T-helper 17 cell (primary cell): Measurements from ENCODE around the gene TPRN. TPM values are rescaled to one million over a fixed set of nuclear protein-coding genes. Genes with fewer than 3 reads are reported as not detected.
"Not testable (repeated sequence)": the region's sequence is repeated elsewhere in the genome, so short reads cannot be mapped to it uniquely, and the experiment has no call there.

Source experiments
- ATAC-seq: fragments of 150-1000 bp; cut with Tn5 transposase; 2 replicates; pipeline ENCODE4 v1.10.0; 2021; ENCODE audit warnings: mild to moderate bottlenecking, moderate library complexity
- DNase-seq, 3 donors: peaks; one replicate each; pipeline versions ENCODE4 v3.0.0 to v3.0.0-alpha.2; 2020 to 2021
- H3K9me3 ChIP-seq: one replicate; pipeline ENCODE4 v1.7.0; 2013; ENCODE audit warnings: low read length, mild to moderate bottlenecking; ENCODE audit not compliant: control insufficient read depth, poor library complexity, severe bottlenecking
- H3K27ac Mint-ChIP-seq: one replicate; pipeline ENCODE4 v1.8.0; 2022; ENCODE audit warnings: mild to moderate bottlenecking, moderate library complexity, mixed read lengths
- H3K27me3 Mint-ChIP-seq: one replicate; pipeline ENCODE4 v1.8.0; 2022; ENCODE audit warnings: mixed read lengths
- H3K36me3 Mint-ChIP-seq: one replicate; pipeline ENCODE4 v1.8.0; 2022; ENCODE audit warnings: low read depth, mixed read lengths
- H3K4me1 Mint-ChIP-seq: one replicate; pipeline ENCODE4 v1.8.0; 2022; ENCODE audit warnings: mild to moderate bottlenecking, mixed read lengths
- H3K4me3 Mint-ChIP-seq: one replicate; pipeline ENCODE4 v1.8.0; 2022; ENCODE audit warnings: mild to moderate bottlenecking, moderate library complexity, mixed read lengths
- total RNA-seq, 4 donors: library from RNA in 2 of 4; stranded (reverse) in 2 of 4; gene quantifications; one replicate each; pipeline ENCODE4 v1.2.3 and lab custom pipeline; 2022 to 2026

TPRN gene
- total RNA-seq (1 to 10 TPM; 5.7 to 6.3 TPM), total RNA-seq (lab: John Stamatoyannopoulos, UW) (8.4 to 14.4 reads per million in 2 donors)

- Mint-ChIP-seq H3K27me3 (no peaks in the 10 kb centered on the region), H3K4me1 (peaks cover 19% of the 10 kb centered on the region), H3K27ac (peak within 1 kb of the TSS; percentile 79), H3K36me3 (no peaks in the 10 kb centered on the region), H3K4me3 (peak within 1 kb of the TSS; percentile 91)
- ATAC-seq (peak; percentile 97), DNase-seq (peak; percentile 96 to 97 (median 96))
- H3K9me3 ChIP-seq: no peaks in the 10 kb centered on the region
Measured at GRCh38 chr9:137200311-137201204, at the start of gene TPRN. Gene TPRN (minus strand): TSS chr9:137200741. CDS start chr9:137200711, 30 bp downstream.

- Mint-ChIP-seq H3K36me3 (no peaks in the 10 kb centered on the region), H3K27me3 (no peaks in the 10 kb centered on the region), H3K4me3 (no peak overlapping the region), H3K27ac (peak overlapping the region; percentile 45), H3K4me1 (peaks cover 4% of the 10 kb centered on the region)
- no peaks in the 10 kb centered on the region for H3K9me3 ChIP-seq
- ATAC-seq (no peak), DNase-seq (no peak)
Measured at GRCh38 chr9:137247916-137248175, 47.3 kb upstream of the TPRN start.

- no peaks in the 10 kb centered on the region for H3K27me3 Mint-ChIP-seq
- ATAC-seq (no peak), DNase-seq (no peak)
- H3K4me3 Mint-ChIP-seq: no peak overlapping the region
- H3K27ac Mint-ChIP-seq: no peak overlapping the region
- H3K9me3 ChIP-seq: no peaks in the 10 kb centered on the region
- peaks cover 5% of the 10 kb centered on the region for H3K4me1 Mint-ChIP-seq
- no peaks in the 10 kb centered on the region for H3K36me3 Mint-ChIP-seq
Measured at GRCh38 chr9:137247135-137247915, 46.8 kb upstream of the TPRN start.

GRCh38 chr9:137245450-137246421 lies 45.2 kb upstream of the TPRN start:
- ATAC-seq (no peak), DNase-seq (no peak)
- Mint-ChIP-seq H3K27ac (no peak overlapping the region), H3K4me1 (peaks cover 11% of the 10 kb centered on the region), H3K27me3 (no peaks in the 10 kb centered on the region), H3K4me3 (no peak overlapping the region), H3K36me3 (no peaks in the 10 kb centered on the region)
- no peaks in the 10 kb centered on the region for H3K9me3 ChIP-seq

- H3K4me3 Mint-ChIP-seq: peak overlapping the region; percentile 21
- DNase-seq: no peak
- no peak for ATAC-seq
- no peaks in the 10 kb centered on the region for H3K36me3 Mint-ChIP-seq
- H3K27me3 Mint-ChIP-seq: no peaks in the 10 kb centered on the region
- H3K27ac Mint-ChIP-seq: no peak overlapping the region
- no peaks in the 10 kb centered on the region for H3K9me3 ChIP-seq
- peaks cover 11% of the 10 kb centered on the region for H3K4me1 Mint-ChIP-seq
Measured at GRCh38 chr9:137244486-137245449, 44.2 kb upstream of the TPRN start.

- DNase-seq: no peak
- no peak overlapping the region for H3K27ac Mint-ChIP-seq
- H3K36me3 Mint-ChIP-seq: no peaks in the 10 kb centered on the region
- H3K27me3 Mint-ChIP-seq: no peaks in the 10 kb centered on the region
- no peak for ATAC-seq
- H3K4me3 Mint-ChIP-seq: peak overlapping the region; percentile 21
- peaks cover 13% of the 10 kb centered on the region for H3K4me1 Mint-ChIP-seq
- H3K9me3 ChIP-seq: no peaks in the 10 kb centered on the region
Measured at GRCh38 chr9:137243626-137244485, 43.3 kb upstream of the TPRN start.

GRCh38 chr9:137243266-137243625 lies 42.7 kb upstream of the TPRN start:
- DNase-seq, H3K36me3 Mint-ChIP-seq, H3K4me3 Mint-ChIP-seq, H3K27ac Mint-ChIP-seq, H3K9me3 ChIP-seq, ATAC-seq, H3K27me3 Mint-ChIP-seq: not testable (repeated sequence)
- H3K4me1 Mint-ChIP-seq: peaks cover 15% of the 10 kb centered on the region

GRCh38 chr9:137242269-137243203 lies 42.0 kb upstream of the TPRN start:
- DNase-seq (no peak), ATAC-seq (no peak)
- peak overlapping the region; percentile 51 for H3K27ac Mint-ChIP-seq
- H3K36me3 Mint-ChIP-seq: no peaks in the 10 kb centered on the region
- H3K27me3 Mint-ChIP-seq: no peaks in the 10 kb centered on the region
- no peaks in the 10 kb centered on the region for H3K9me3 ChIP-seq
- peaks cover 16% of the 10 kb centered on the region for H3K4me1 Mint-ChIP-seq
- peak overlapping the region; percentile 86 for H3K4me3 Mint-ChIP-seq

GRCh38 chr9:137241490-137242268 lies 41.1 kb upstream of the TPRN start:
- H3K36me3 Mint-ChIP-seq: no peaks in the 10 kb centered on the region
- DNase-seq (peak; percentile 38 to 63 (median 62)), ATAC-seq (peak; percentile 17)
- no peaks in the 10 kb centered on the region for H3K9me3 ChIP-seq
- no peaks in the 10 kb centered on the region for H3K27me3 Mint-ChIP-seq
- peak overlapping the region; percentile 91 for H3K27ac Mint-ChIP-seq
- H3K4me3 Mint-ChIP-seq: peak overlapping the region; percentile 97
- H3K4me1 Mint-ChIP-seq: peaks cover 19% of the 10 kb centered on the region

- no peaks in the 10 kb centered on the region for H3K9me3 ChIP-seq
- Mint-ChIP-seq H3K27ac (peak within 1 kb of the TSS; percentile 91), H3K27me3 (no peaks in the 10 kb centered on the region), H3K4me3 (peak within 1 kb of the TSS; percentile 97), H3K36me3 (no peaks in the 10 kb centered on the region), H3K4me1 (peaks cover 19% of the 10 kb centered on the region)
- ATAC-seq: peak; percentile 81
- DNase-seq: peak; percentile 90 to 95 (median 93)
Measured at GRCh38 chr9:137240841-137241489, 40.4 kb upstream of the TPRN start, which contains the start of gene TUBB4B. Gene TUBB4B (plus strand): TSS chr9:137241287. CDS start chr9:137241361, 74 bp downstream.
